Measurements from ENCODE around the gene MAP3K14. TPM values are rescaled to one million over a fixed set of nuclear protein-coding genes. Genes with fewer than 3 reads are reported as not detected.
A peak's percentile ranks its signal among the peaks of the same experiment; 100 is the strongest.

MAP3K14 gene
- total RNA-seq, 1 donor from 2014 or later = 0.79 TPM

GRCh38 chr17:45234641-45235415 lies 82.0 kb downstream of the MAP3K14 start:
- FAIRE-seq = no peak
- Histone ChIP-seq H3K36me3 (ENCODE audit: control insufficient read depth, insufficient read depth, low read length) (no peaks in the 10 kb centered on the region), H3K4me3 (ENCODE audit: low read depth, low read length) (no peak overlapping the region), H3K27me3 (ENCODE audit: control insufficient read depth, insufficient read depth, low read length) (no peaks in the 10 kb centered on the region)
- DNase-seq (ENCODE audit: low read depth) = no peak
- peak; percentile 42 for TF ChIP-seq CTCF (IDR thresholded peaks at IDR 0.05; ENCODE audit: insufficient read depth, low read length, severe bottlenecking)

GRCh38 chr17:45233423-45233924 lies 83.3 kb downstream of the MAP3K14 start:
- FAIRE-seq = no peak
- no peak for TF ChIP-seq CTCF (IDR thresholded peaks at IDR 0.05; ENCODE audit: insufficient read depth, low read length, severe bottlenecking)
- H3K4me3 ChIP-seq (ENCODE audit: low read depth, low read length) = no peak overlapping the region
- no peaks in the 10 kb centered on the region for H3K36me3 ChIP-seq (ENCODE audit: control insufficient read depth, insufficient read depth, low read length)
- H3K27me3 ChIP-seq (ENCODE audit: control insufficient read depth, insufficient read depth, low read length) = no peaks in the 10 kb centered on the region
- DNase-seq (ENCODE audit: low read depth) = no peak

DNA sequence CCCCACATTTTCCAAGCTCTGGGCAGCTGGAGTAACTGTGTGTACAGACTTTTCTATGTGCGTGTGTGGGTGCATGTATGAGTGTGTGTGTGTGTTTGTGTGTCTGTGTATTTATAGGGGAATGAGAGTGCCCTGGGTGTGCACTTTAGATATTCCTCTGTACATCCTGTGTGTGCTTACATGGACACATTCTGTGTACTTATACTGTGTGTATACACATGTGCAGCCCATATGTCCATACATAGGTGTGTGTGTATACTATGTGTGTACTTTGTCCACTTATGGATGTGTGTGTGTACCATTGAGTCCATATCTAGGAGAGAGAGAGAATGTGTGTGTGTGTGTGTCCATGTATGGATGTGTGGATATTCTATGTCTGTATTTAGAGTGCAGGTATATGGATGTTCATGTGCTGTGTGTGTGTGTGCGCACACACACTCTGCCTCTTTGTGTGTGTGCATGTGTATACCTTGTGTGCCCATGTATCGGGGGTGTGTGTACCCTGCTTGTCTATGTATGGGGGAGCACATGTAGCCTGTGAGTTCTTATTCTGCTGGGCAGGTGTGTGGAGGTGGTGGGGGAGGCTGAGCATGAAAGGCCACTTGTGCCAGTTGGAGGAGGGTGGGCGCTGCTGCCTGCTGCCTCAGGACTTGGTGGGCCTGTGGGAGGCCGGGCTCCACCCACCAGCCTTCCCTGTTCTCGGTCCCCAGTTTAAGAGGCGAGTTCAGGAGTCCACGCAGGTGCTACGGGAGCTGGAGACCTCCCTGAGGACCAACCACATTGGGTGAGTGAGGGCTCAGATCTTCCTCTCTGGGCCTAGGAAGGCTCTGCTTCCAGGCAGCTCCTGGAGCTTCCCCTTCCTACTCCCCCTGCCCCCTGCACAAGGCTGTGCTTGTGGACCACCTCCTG lies 84.1 kb downstream of the MAP3K14 start:
- Histone ChIP-seq H3K4me3 (ENCODE audit: low read depth, low read length) (no peak overlapping the region), H3K36me3 (ENCODE audit: control insufficient read depth, insufficient read depth, low read length) (no peaks in the 10 kb centered on the region), H3K27me3 (ENCODE audit: control insufficient read depth, insufficient read depth, low read length) (no peaks in the 10 kb centered on the region)
- TF ChIP-seq CTCF (IDR thresholded peaks at IDR 0.05; ENCODE audit: insufficient read depth, low read length, severe bottlenecking) = no peak
- no peak for DNase-seq (ENCODE audit: low read depth)
- FAIRE-seq = no peak

GRCh38 chr17:45231481-45232116 lies 85.2 kb downstream of the MAP3K14 start:
- FAIRE-seq (no peak), DNase-seq (ENCODE audit: low read depth) (no peak)
- peak; percentile 36 for TF ChIP-seq CTCF (IDR thresholded peaks at IDR 0.05; ENCODE audit: insufficient read depth, low read length, severe bottlenecking)
- Histone ChIP-seq H3K36me3 (ENCODE audit: control insufficient read depth, insufficient read depth, low read length) (no peaks in the 10 kb centered on the region), H3K27me3 (ENCODE audit: control insufficient read depth, insufficient read depth, low read length) (no peaks in the 10 kb centered on the region), H3K4me3 (ENCODE audit: low read depth, low read length) (no peak overlapping the region)

DNA sequence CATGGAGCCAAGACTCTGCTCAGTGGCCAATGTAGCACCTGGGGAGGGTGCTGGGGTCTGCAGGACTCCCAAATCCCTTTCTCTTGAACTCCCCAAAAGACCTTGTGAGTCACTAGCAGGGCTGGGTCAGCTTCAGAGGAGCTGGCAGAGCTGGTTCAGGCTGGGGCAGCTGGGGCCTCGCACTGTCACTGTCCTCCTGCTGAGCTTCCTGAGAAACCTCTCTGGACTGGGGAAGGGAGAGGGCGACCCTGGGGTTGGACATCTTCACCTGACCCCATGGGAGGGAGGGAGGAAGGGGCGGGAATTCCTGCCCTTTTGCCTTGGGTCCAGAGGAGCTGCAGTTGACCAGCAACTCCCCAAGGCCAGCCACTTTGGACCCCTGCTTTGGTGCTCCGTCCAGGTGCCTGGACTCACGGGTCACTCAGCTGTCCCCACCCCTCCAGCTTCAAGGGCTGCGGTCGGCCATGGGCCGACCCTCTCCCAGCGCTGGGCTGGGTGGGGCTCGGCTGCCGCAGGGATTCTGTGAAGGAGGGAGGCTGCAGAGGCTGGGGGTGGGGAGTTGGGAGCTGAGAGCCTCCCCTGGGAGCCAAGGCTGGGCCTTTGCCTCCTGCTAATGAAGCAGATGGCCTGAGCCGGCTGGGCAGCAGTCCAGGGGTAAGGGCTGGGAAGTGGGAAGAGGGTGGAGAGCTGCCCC lies 85.9 kb downstream of the MAP3K14 start:
- TF ChIP-seq CTCF (IDR thresholded peaks at IDR 0.05; ENCODE audit: insufficient read depth, low read length, severe bottlenecking) = no peak
- FAIRE-seq = no peak
- no peak overlapping the region for H3K4me3 ChIP-seq (ENCODE audit: low read depth, low read length)
- DNase-seq (ENCODE audit: low read depth) = peak; percentile 56
- H3K36me3 ChIP-seq (ENCODE audit: control insufficient read depth, insufficient read depth, low read length) = no peaks in the 10 kb centered on the region
- no peaks in the 10 kb centered on the region for H3K27me3 ChIP-seq (ENCODE audit: control insufficient read depth, insufficient read depth, low read length)
